DND-41 (cell line): ENCODE measurements around the gene KCNG2.

Experiments used
- ATAC-seq: fragments of 200-7000 bp; cut with Tn5 transposase; 3 replicates; pipeline ENCODE4 v1.9.1; 2021; ENCODE audit warnings: low read depth; ENCODE audit not compliant: insufficient read depth
- DNase-seq: peaks from one replicate; pipeline ENCODE4 v3.0.0-alpha.2; 2020
- H2AFZ ChIP-seq: 2 replicates; pipeline ENCODE4 v1.6.0; 2012; ENCODE audit warnings: low read depth, low read length
- H3K27ac ChIP-seq: 2 replicates; pipeline ENCODE4 v1.5.1; 2012; ENCODE audit warnings: low read length, inconsistent platforms
- H3K27me3 ChIP-seq: fragments of 200-600 bp; sonication (generic); 2 replicates; pipeline ENCODE4 v1.6.0; 2012; ENCODE audit warnings: low read length, mild to moderate bottlenecking, inconsistent platforms; ENCODE audit not compliant: insufficient read depth, poor library complexity
- H3K36me3 ChIP-seq: 2 replicates; pipeline ENCODE4 v1.5.1; 2012; ENCODE audit warnings: low read length, inconsistent platforms; ENCODE audit not compliant: insufficient read depth
- H3K4me1 ChIP-seq: 2 replicates; pipeline ENCODE4 v1.5.1; 2012; ENCODE audit warnings: mild to moderate bottlenecking, low read length; ENCODE audit not compliant: insufficient read depth
- H3K4me2 ChIP-seq: 2 replicates; pipeline ENCODE4 v1.6.0; 2012; ENCODE audit warnings: mild to moderate bottlenecking, moderate library complexity, low read length, inconsistent platforms; ENCODE audit not compliant: insufficient read depth
- H3K4me3 ChIP-seq, 2 experiments: fragments of 200-600 bp in 1 of 2; shearing (Covaris generic) in 1 of 2; 2 replicates each; pipeline ENCODE4 v1.5.1; 2012 to 2016; ENCODE audit warnings: inconsistent platforms in 2 of 2, low read length in 2 of 2, mild to moderate bottlenecking in 2 of 2, low read depth in 1 of 2, moderate library complexity in 1 of 2
- H3K79me2 ChIP-seq: 2 replicates; pipeline ENCODE4 v1.6.0; 2012; ENCODE audit warnings: low read length, inconsistent platforms; ENCODE audit not compliant: insufficient read depth
- H3K9ac ChIP-seq: 2 replicates; pipeline ENCODE4 v1.6.0; 2012; ENCODE audit warnings: low read depth, mild to moderate bottlenecking, inconsistent platforms, low read length, moderate library complexity
- H3K9me3 ChIP-seq: 2 replicates; pipeline ENCODE4 v1.5.1; 2012; ENCODE audit warnings: low read length, moderate library complexity, mild to moderate bottlenecking, inconsistent platforms; ENCODE audit not compliant: insufficient read depth, severe bottlenecking
- H4K20me1 ChIP-seq: 2 replicates; pipeline ENCODE4 v1.6.0; 2012; ENCODE audit warnings: low read length; ENCODE audit not compliant: insufficient read depth
- CTCF ChIP-seq: IDR thresholded peaks from 2 replicates; pipeline ENCODE4 v1.5.1; 2012; ENCODE audit warnings: borderline replicate concordance, low read length, moderate library complexity, mild to moderate bottlenecking; ENCODE audit not compliant: poor library complexity, severe bottlenecking; ENCODE audit errors: extremely low read depth
- EZH2 ChIP-seq: IDR thresholded peaks from 3 replicates; pipeline ENCODE4 v1.6.1; 2012; ENCODE audit warnings: borderline replicate concordance, low read depth, mild to moderate bottlenecking, moderate library complexity, low read length, inconsistent platforms; ENCODE audit not compliant: severe bottlenecking

KCNG2 gene

GRCh38 chr18:79789901-79790890, 7.5 kb upstream of the KCNG2 start:
- DNase-seq (no peak), ATAC-seq (no peak)
- Histone ChIP-seq H3K4me1 (no peaks in the 10 kb centered on the region), H2AFZ (no peak overlapping the region), H3K36me3 (no peaks in the 10 kb centered on the region), H3K4me3 (no peak overlapping the region), H3K9me3 (no peaks in the 10 kb centered on the region), H3K9ac (no peak overlapping the region), H3K4me2 (no peak overlapping the region), H3K27me3 (no peaks in the 10 kb centered on the region), H3K79me2 (no peaks in the 10 kb centered on the region), H3K27ac (no peak overlapping the region), H4K20me1 (no peaks in the 10 kb centered on the region)
- no peak for TF ChIP-seq CTCF
- TF ChIP-seq EZH2: no peak

- H3K4me3 ChIP-seq: no peak overlapping the region
These were observed 6.5 kb upstream of the KCNG2 start for GRCh38 chr18:79790996-79791972.

More at GRCh38 chr18:79790996-79791972, 6.5 kb upstream of the KCNG2 start:
- TF ChIP-seq EZH2 (no peak), CTCF (no peak)
- Histone ChIP-seq H2AFZ (no peak overlapping the region), H3K9ac (no peak overlapping the region), H3K4me2 (no peak overlapping the region), H3K27me3 (no peaks in the 10 kb centered on the region), H3K36me3 (no peaks in the 10 kb centered on the region), H3K4me1 (no peaks in the 10 kb centered on the region), H3K79me2 (no peaks in the 10 kb centered on the region), H3K27ac (no peak overlapping the region), H4K20me1 (no peaks in the 10 kb centered on the region), H3K9me3 (no peaks in the 10 kb centered on the region)
- no peak for DNase-seq
- ATAC-seq: no peak
